HepG2 (cell line): ENCODE measurements around the gene MPPE1. TPM values are rescaled to one million over a fixed set of nuclear protein-coding genes. Genes with fewer than 3 reads are reported as not detected.
A peak's percentile ranks its signal among the peaks of the same experiment; 100 is the strongest.

Experiments
- ARID5B ChIP-seq: IDR thresholded peaks from 2 replicates; pipeline ENCODE4 v1.4.0; 2020; ENCODE audit warnings: mild to moderate bottlenecking, missing genetic modification reagents
- ATF6 ChIP-seq: sonication (generic); formaldehyde crosslinking; conservative IDR thresholded peaks from 2 replicates; pipeline ENCODE4 v1.4.0; 2020; ENCODE audit warnings: missing genetic modification reagents
- DBP ChIP-seq: sonication (generic); formaldehyde crosslinking; IDR thresholded peaks from 2 replicates; pipeline ENCODE4 v1.4.0; 2020; ENCODE audit warnings: missing genetic modification reagents; ENCODE audit errors: not compliant biosample characterization
- MED1 ChIP-seq: sonication (generic); formaldehyde crosslinking; IDR thresholded peaks from 2 replicates; pipeline ENCODE4 v1.4.0; 2020; ENCODE audit warnings: missing genetic modification reagents
- PRDM10 ChIP-seq: sonication (generic); formaldehyde crosslinking; IDR thresholded peaks from 2 replicates; pipeline ENCODE4 v1.4.0; 2020; ENCODE audit warnings: low read depth, missing genetic modification reagents
- SIN3B ChIP-seq: fragments of 150-350 bp; IDR thresholded peaks from 2 replicates; pipeline ENCODE4 v1.6.1; 2014; ENCODE audit warnings: low read length
- SP2 ChIP-seq: sonication (generic); formaldehyde crosslinking; IDR thresholded peaks from 2 replicates; pipeline ENCODE4 v1.5.1; 2020; ENCODE audit warnings: mild to moderate bottlenecking, missing genetic modification reagents
- TEF ChIP-seq: sonication (generic); formaldehyde crosslinking; IDR thresholded peaks from 2 replicates; pipeline ENCODE4 v1.5.0; 2020; ENCODE audit warnings: missing genetic modification reagents
- TFE3 ChIP-seq: IDR thresholded peaks from 2 replicates; pipeline ENCODE4 v1.6.1; 2016
- ZNF326 ChIP-seq: sonication (generic); formaldehyde crosslinking; IDR thresholded peaks from 2 replicates; pipeline ENCODE4 v1.4.0; 2020; ENCODE audit warnings: missing genetic modification reagents, borderline replicate concordance
- ZNF414 ChIP-seq: sonication (generic); formaldehyde crosslinking; IDR thresholded peaks from 2 replicates; pipeline ENCODE4 v1.5.0; 2020; ENCODE audit warnings: missing genetic modification reagents
- ZNF556 ChIP-seq: sonication (generic); formaldehyde crosslinking; IDR thresholded peaks from 2 replicates; pipeline ENCODE4 v1.4.0; 2020; ENCODE audit warnings: mild to moderate bottlenecking, missing genetic modification reagents, borderline replicate concordance
- ZNF558 ChIP-seq: sonication (generic); formaldehyde crosslinking; IDR thresholded peaks from 2 replicates; pipeline ENCODE4 v1.9.0; 2022; ENCODE audit warnings: mild to moderate bottlenecking, missing genetic modification reagents, borderline replicate concordance
- ZNF850 ChIP-seq: sonication (generic); formaldehyde crosslinking; conservative IDR thresholded peaks from 2 replicates; pipeline ENCODE4 v1.9.0; 2021; ENCODE audit warnings: mild to moderate bottlenecking, missing genetic modification reagents
- polyA plus RNA-seq, 8 experiments: library from polyadenylated mRNA; depleted of rRNA in 3 of 8; stranded (reverse) in 7 of 8; unstranded in 1 of 8; fragments of >200 nt; fragmentation: Illumina TruSeq in 4 of 8; extraction: Trizol in 4 of 8; gene quantifications; 2 replicates each; pipeline versions ENCODE4 v1.2.1 to v1.2.3, GENCODE V29; 2011 to 2016; ENCODE audit warnings: low read depth in 4 of 8, missing spikeins in 1 of 8, mixed read lengths in 1 of 8; ENCODE audit not compliant: insufficient read depth in 1 of 8
- total RNA-seq, 5 experiments: library from RNA; depleted of rRNA; stranded (reverse); fragments of >200 nt; fragmentation: Illumina TruSeq; extraction: Trizol; gene quantifications; 2 replicates each; pipeline ENCODE4 v1.2.3, GENCODE V29; 2016; ENCODE audit warnings: low read depth in 1 of 5

The MPPE1 gene
- total and polyA plus RNA-seq, 2 of the 13 experiments (the other 11 are each of a cell fraction or from before 2014, with no cell fraction given): 9.6 to 11.9 TPM

- TF ChIP-seq TEF (CRISPR knock-in tag) (no peak), ARID5B (CRISPR knock-in tag) (no peak), ZNF850 (CRISPR knock-in tag) (no peak), SIN3B (no peak), ATF6 (CRISPR knock-in tag) (no peak), PRDM10 (CRISPR knock-in tag) (no peak), MED1 (CRISPR knock-in tag) (no peak), DBP (no peak), TFE3 (no peak), SP2 (CRISPR knock-in tag) (no peak), ZNF558 (CRISPR knock-in tag) (0 out of 2 replicates have a peak, but pooled peaks have one; percentile 61), ZNF556 (no peak), ZNF414 (CRISPR knock-in tag) (0 out of 2 replicates have a peak, but pooled peaks have one; percentile 15), ZNF326 (CRISPR knock-in tag) (no peak)
Measured at GRCh38 chr18:11850821-11851145, 57.3 kb downstream of the MPPE1 start (continued).
